ENCODE data around the gene ANP32B.
"Not testable (repeated sequence)": the region's sequence is repeated elsewhere in the genome, so short reads cannot be mapped to it uniquely, and the experiment has no call there.

Gene ANP32B

DNA sequence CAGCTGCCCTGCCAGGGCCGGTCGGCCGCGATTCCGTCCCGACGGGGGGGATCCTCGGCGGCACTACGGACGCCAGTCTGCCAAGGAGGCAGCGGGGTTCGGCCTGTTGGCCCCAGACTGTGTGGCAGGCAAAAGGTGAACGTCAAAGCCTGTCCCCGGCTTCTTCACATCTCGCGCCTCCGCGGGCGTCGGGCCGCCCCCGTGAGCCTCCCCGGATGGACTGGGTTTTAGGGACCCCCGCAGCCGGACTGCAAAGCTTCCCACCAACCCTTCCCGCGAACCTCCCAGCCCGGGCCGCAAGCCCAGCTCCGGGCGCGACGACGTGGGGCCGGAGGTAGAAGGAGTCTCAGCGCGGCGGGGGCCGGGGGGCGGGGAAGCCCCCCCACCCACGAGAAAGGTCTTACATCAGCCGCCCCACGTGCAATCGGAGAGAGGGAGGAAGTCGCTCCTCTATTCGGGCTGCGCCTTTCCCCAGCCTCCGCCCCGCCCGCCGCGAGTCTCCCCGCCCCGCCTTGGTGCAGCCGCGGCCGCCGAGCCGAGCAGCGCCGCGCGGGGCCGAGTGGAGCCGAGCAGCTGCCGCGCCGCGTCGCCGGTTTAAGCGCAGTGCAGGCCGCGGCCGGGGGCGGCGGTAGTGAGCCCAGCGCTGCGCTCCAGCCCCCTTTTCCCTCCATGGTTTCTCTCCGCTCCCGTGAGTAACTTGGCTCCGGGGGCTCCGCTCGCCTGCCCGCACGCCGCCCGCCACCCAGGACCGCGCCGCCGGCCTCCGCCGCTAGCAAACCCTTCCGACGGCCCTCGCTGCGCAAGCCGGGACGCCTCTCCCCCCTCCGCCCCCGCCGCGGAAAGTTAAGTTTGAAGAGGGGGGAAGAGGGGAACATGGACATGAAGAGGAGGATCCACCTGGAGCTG lies at the start of gene ANP32B:
Gene ANP32B (plus strand): TSS at position 659 of the 906 bp plus-strand sequence. CDS start 215 bp downstream, at position 874.
- peak; percentile 96 to 97 for DNase-seq

DNA sequence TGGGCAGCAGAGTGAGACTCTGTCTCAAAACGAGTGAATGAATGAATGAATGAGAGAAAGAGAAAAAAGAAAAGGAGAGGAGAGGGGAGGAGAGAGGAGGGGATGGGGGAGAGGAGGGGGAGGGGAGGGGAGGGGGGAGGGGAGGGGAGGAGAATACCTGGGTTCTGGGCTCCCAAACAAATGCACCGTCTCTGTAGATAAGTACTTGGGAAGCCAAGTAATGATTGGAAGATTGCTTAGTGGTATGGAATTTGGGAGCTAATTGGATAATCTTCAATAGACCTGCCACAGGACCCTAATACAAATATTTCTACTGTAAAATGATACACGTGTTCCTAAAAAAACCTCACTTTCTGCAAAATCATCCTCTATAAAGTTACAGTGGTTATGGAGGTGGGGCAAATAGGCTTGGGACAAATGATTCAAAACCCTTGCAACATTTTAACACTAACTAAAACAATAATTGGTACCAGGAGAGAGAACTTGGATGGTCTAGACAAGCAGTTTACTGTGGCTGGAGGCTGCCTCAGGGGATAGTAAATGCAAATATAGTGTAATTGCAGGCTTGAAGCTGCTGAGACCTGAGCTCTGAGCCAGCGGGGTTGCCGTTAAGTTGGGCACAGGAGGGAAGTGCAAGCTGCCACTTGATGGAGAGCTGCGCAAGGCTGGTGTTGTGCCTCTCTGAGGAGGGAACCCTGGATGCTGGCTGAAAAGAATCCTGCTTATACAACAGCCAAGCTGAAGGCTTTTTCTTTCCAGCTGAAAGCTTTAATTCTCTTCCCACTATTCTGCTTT lies 48.6 kb upstream of the ANP32B start:
- no peak for DNase-seq

DNA sequence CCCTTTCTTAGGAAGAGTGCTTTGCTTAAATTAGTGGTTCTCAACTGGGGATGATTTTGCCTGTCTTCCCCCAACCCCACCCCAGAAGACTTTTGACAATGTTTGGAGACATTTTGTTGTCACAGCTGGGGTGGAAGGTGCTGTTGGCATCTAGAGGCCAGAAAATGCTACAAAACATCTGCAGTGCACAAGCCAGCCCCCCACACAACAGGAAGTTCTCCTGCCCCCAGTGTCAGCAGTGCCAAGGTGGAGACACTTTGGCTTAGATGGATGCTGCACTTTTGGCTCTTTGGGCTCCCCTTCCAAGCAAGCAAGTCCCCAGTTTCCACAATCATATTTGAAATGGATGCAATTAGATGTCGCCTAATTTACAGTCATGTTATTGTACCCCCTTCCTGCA lies 47.9 kb upstream of the ANP32B start:
- DNase-seq: no peak

DNA sequence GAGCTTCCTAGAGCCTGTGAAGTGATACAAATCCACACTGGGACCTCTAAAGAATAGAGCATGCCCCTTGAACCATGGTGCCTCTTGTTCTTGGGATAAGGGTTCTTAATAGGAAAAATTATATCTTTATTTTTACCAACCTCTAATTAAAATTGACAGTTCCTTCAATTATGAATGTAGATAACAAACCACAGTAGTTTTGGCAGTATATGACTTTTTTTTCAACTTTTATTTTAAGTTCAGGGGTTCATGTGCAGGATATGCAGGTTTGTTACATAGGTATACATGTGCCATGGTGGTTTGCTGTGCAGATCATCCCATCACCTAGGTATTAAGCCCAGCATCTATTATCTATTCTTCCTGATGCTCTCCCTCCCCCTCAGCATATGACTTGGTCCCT lies 46.1 kb upstream of the ANP32B start:
- DNase-seq: no peak

DNA sequence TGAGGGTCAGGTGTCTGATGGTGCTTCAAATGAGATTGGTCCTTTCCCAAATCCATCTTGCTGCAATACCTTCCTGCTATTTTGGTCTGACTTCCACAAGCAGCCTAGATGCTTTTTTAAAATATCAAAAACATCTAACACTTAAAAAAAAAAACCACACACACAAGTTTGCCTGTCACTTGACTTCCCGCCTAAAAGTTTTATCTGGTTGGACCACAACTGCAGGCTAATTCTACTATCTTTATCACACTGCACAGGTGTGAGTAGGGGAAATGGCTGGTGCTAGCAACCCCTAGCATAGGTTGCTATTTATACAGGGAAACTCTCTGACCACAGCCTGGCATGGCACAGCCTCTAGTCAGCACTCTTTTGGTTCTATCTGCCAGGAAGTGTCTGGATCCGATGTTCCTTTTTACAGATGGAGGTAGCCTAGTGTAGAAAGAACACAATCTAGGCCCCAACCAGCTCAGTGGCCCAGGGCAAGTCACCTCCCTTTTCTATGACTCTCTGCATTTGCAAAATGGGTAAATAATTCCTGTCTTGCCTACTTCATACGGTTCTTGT lies 45.0 kb upstream of the ANP32B start, which contains the start of gene HEMGN:
Gene HEMGN (minus strand): TSS at position 92 of the 564 bp plus-strand sequence. CDS start 36 bp downstream, at position 56.
- peak in 1 of 2 experiments; percentile 6 for DNase-seq

DNA sequence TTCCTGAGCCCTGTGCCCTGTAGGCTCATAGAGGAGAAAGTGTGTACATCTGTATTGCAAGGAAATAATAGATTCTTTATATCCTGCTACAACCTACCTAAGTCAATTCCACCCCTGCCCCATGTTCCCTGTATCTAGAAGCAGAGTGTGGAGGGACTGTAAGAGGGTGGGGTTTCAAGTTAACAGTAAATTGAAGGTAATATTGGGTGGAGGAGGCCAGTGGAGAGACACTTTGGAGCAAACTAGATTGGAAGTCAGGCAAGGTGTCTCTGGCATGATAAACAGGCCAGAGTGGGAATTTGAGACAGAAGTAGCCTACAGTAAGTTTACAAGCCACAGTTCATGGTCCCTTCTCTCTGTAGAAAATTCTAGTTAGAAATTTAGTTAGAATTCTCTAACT lies 42.9 kb upstream of the ANP32B start:
- no peak for DNase-seq

DNA sequence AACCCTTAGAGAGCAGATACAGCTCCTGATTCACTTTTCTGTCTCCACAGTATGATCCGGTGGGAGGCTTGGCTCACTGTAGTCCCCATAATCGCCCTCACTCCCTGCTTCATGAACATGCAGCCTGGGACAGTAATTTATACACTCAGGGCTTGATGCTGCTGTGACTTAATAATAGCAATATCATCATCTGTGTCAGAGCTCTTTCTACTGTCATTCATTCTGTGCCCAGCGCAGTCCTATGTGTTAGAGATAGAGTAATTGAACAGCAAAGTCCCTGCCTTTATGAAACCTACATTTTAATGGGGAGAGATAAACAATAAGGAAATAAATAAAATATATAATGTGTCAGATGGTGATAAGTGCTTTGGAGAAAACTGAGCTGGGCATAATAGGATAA lies 42.4 kb upstream of the ANP32B start:
- DNase-seq: no peak

DNA sequence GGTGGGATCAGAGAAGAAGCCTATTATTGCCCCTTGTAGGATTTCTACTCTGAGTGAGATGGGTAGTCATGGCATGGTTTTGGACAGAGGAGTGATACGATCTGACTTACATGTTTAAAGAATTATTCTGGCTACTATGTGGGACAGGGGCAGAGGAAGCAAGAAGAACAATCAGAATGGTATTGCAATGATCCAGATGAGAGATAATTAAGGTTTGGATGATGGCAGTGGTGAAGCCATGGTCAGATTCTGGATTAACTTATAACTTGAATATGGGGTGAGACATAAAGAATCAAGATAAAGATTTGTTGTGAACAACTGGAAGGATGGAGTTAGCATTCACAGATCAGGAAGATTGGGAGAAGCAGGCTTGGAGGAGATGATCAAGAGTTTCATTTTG lies 41.8 kb upstream of the ANP32B start:
- DNase-seq: no peak

DNA sequence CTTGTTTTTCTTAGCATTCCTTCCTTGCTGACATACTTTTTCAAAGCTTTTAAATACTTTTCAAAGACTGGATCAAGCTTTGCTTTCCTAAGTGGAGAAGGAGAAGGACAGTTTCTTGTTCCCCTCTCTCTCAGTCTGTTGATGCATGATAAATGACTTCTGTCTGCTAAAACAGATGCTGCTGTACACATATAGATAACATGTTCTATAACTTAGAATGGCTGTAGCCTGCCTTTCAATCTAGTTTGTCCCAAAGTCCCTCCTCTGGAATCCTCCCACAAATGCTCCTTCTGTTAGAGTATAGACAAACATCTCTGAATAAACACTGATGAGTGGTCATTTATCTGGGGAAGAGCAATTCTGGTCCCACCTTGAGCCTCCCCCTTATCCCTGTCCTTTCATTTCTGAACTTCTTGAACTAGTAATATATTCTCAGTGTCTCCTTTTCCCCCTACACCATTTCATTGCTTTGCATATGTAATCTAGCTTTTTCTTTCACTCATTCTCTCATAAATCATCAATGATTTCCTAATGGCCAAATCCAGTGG lies 39.8 kb upstream of the ANP32B start:
- DNase-seq: no peak

DNA sequence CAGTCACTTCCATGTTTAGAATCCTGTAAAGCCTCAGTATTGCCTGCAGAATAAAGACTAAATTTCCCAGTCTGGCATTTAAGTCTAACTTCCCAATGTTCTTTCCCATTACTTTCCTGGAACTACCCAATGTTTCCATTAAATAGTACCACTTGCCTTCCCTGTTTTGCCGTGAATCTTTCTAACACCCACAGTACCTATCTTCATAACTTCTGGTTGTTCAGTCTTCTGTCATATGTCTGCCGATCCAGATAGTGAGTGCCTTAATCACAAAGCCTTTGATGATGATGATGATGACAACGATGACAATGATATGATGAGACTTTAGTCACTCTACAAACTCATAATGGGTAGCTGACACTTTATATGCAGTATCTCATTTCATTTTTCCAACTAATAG lies 38.5 kb upstream of the ANP32B start:
- no peak for DNase-seq

DNA sequence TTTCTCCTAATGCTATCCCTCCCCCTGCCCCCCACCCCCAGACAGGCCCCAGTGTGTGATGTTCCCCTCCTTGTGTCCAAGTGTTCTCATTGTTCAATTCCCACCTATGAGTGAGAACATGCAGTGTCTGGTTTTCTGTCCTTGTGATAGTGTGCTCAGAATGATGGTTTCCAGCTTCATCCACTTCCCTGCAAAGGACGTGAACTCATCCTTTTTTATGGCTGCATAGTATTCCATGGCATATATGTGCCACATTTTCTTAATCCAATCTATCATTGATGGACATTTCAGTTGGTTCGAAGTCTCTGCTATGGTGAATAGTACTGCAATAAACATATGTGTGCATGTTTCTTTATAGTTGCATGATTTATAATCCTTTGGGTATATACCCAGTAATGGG lies 37.7 kb upstream of the ANP32B start:
- DNase-seq: not testable (repeated sequence)

DNA sequence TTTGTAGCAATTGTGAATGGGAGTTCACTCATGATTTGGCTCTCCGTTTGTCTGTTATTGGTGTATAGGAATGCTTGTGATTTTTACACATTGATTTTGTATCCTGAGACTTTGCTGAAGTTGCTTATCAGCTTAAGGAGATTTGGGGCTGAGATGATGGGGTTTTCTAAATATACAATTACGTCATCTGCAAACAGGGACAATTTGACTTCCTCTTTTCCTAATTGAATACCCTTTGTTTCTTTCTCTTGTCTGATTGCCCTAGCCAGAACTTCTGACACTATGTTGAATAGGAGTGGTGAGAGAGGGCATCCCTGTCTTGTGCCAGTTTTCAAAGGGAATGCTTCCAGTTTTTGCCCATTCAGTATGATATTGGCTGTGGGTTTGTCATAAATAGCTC lies 36.0 kb upstream of the ANP32B start:
- not testable (repeated sequence) for DNase-seq

DNA sequence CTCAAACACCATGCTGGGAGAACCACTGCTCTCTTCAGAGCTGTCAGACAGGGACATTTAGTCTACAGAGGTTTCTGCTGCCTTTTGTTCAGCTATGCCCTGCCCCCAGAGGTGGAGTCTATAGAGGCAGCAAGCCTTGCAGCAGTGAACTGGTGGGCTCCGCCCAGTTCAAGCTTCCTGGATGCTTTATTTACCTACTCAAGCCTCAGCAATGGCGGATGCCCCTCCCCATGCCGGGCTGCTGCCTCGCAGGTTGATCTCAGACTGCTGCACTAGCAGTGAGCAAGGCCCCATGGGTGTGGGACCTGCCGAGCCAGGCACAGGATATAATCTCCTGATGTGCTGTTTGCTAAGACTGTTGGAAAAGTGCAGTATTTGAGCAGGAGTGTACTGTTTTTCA lies 32.3 kb upstream of the ANP32B start:
- not testable (repeated sequence) for DNase-seq

DNA sequence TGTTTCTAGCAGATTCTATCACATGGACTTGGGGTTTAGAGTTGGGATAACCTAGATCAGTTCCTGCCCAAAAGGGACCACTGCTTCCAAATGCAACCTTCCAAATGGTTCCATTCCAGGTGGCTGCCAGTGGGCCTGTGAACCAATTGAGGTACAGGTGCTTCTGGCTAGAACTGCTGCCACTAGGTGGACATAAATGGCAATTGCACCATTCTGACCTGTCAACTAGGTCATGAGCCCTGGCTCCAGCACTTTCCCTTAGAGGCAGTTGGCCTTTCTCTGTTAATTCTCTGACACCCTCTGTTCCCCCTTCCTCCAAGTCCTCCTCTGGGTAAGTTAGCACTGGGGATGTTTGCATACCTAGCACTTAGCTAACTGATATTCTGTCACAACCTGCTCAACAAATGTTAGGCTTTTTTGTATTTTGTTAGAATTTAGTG lies 28.6 kb upstream of the ANP32B start:
- peak; percentile 44 to 45 for DNase-seq

DNA sequence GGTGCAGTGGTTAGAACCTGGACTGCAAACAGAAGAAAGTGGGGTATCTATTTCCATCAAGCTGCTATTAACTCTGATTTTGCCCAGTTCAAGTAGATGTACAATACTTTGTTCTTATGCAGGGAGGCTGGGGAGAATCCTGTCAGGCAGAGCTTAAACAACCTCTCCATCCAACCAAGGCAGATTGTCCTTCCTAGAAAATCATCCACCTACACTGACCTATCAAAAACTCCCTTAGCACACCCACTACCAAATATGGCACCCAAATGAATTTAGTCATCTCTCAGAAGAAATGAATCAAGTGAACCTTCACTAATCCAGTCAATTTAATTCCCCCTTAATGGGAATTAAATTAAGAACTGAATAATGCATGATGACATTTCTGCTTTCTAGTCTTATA lies 26.8 kb upstream of the ANP32B start:
- DNase-seq: no peak

DNA sequence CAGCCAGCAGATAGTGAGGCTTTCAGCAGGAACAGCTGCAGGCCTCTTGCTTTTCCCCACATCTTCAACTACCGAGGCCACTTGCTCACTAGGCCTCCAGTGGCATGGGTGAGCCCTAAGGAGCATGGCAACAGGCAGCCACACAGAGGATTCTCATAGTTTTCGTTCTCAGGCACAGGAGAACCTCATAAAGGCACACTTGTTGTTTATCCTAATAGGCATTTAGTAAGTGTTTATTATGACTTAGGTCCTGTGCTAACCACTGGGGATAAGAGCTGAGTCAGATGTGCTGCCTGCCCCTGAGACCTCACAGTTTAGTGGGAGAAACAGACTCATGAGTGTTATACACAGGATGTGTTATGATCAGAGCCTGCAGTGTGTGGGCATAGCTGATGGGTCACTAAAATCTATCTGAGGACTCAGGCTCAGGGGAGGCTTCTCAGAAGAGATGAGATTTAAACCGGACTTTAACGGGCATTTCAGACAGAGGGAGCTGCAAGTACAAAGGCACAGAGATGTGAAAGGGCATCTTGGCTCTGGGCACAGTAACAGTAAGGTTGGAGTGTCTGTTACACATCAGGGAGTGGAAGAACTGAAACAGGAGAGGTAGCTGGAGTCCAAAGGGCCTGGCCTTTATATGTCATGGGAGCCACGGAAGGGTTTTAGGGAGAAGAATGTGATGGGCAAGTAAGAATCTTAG lies 24.2 kb upstream of the ANP32B start:
- no peak for DNase-seq

DNA sequence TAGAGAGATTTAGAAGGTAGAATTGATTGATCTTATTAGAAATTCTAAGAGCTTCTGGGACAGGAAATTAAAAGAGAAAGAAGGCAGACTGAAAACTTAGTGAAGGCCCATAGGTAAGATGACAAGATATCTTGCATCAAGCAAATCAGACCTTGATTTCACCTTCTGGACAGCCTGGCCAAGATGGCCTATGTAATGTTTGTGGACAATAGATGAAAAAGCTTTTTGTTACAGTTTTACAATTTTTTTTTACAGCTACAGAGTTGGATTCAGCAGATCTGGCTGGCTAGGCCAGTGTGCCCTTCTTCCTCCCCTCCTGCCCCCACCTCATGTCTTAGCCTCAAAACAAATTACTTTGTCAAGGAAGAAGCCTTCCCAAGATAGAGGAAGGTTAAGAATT lies 23.6 kb upstream of the ANP32B start:
- no peak for DNase-seq

DNA sequence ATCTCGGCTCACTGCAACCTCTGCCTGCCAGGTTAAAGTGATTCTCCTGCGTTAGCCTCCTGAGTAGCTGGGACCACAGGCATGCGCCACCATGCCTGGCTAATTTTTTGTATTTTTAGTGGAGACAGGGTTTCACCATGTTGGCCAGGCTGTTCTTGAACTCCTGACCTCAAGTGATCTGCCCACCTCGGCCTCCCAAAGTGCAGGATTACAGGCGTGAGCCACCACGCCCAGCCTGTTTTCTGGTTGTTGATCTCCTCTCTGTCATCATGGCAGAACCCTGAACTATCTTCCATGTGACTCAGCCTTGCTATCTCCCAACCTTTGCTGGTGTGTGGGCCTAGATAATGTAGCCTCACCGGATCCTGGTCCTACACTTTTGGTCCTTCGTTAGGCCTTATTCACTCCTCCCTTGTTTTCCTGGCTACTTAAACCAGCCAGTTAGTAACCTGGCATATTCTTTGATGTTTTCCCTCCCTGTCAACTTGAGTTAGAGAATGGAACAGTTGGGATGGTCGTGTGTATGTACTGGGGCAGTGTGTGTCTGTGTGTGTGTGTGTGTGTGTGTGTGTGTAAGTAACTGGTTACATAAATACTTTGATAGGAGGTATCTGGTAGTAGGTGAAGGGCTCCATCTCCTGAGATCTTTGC lies 22.3 kb upstream of the ANP32B start:
- DNase-seq: not testable (repeated sequence)

DNA sequence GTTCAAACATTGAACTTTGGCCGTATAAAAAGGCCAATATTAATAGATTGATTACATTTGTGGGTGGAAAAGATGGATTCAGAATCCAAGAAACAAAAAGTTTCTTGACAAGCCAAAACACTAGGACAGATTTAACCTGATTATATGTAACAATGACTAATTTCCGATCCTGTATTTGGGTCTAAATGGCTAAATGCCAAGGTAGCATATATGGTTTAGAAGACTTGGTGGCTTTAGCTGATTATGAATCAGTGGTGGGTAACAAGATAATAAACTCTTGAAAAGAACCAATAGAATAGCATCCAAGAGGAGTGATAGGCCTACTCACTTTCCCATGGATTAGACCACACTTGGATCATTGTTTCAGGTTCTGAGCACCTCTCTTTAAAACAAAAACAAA lies 21.8 kb upstream of the ANP32B start:
- DNase-seq: no peak

DNA sequence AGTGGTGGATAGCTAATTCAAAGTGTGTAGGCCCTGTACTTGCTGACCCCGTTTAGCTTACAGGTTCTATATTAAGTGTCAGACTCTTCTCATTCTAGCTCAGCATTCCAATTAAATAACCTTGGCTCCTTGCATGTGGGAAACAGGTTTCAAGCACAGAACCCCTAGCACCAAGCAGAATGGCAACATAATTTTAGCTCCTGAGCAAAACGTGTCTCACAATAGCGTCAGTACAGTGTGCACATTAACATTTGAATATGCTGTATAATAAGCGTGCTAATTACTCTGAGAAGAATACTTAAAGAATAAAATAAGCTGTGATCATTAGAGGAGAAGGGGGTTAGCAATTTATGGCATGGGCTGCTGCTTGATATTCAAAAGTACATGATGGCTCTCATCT lies 21.0 kb upstream of the ANP32B start:
- no peak for DNase-seq

DNA sequence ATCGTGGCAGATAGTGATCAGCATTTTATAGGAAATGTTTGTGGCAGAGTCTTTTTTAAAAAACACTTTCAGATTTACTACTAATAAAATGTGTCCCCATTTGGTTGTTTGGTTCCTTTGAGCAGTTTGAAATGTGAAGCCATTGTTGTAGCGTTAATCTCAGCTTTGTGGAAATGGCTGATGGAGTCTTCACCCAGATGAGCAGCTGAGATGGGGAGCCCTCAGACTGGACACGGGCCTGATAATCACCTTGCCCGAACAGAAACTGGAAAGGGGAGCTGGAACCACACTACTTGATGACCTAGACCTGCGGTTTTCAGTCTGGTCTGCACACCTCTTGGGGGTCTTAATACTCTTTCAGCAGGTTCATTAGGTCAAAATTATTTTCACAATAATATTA lies 20.6 kb upstream of the ANP32B start:
- no peak for DNase-seq

DNA sequence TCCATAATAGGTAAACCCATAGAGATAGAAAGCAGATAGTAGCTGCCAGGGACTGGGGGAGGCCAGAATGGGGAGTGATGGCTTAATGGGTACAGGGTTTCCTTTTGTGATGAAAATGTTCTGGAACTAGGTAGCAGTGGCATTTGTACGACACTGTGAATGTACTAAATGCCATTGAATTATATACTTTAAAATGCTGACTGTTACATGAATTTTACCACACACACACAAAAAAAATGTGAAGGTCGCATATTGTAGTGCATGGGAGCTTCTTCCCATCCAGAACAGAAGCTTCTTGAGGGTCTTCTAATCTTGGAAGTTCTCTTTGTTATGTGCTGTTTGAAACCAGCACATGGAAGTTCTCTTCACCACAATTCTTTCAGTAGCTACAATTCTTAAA lies 19.9 kb upstream of the ANP32B start:
- DNase-seq: no peak
